Hematopoietic multipotent progenitor cell treated with erythropoietin and hydrocortisone succinate and interleukin-3 and kit ligand, for 15 days (in vitro differentiated cells): Measurements from ENCODE around the gene TRIM75.
"Not testable (repeated sequence)": the region's sequence is repeated elsewhere in the genome, so short reads cannot be mapped to it uniquely, and the experiment has no call there.

Experiments used
- DNase-seq: peaks from one replicate; pipeline ENCODE4 v3.0.0-alpha.2; 2015; ENCODE audit warnings: low spot score

Gene TRIM75

DNA sequence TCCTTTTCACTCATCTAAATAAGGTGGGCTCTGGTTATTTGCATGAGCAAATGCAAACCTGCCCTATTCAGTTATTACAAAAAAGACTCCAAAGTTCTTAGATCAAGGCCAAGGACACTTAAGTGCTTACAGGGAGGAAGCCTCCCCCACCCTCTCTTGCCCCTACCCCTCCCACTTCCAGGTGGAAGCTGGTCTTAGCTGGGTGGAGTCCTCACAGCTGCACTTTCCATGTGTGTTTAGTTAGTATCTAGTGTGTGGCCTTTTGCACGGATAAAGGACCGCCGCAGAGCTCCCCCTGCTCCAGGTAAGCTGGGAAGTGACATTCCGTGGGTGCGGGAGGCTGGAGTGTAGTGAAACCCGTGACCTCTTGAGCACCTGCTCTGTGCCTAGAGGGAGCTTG lies at the start of gene TRIM75:
Gene TRIM75 (plus strand): TSS at position 222 of the 400 bp plus-strand sequence. CDS start 5,282 bp downstream, outside the sequence.
- DNase-seq: no peak

DNA sequence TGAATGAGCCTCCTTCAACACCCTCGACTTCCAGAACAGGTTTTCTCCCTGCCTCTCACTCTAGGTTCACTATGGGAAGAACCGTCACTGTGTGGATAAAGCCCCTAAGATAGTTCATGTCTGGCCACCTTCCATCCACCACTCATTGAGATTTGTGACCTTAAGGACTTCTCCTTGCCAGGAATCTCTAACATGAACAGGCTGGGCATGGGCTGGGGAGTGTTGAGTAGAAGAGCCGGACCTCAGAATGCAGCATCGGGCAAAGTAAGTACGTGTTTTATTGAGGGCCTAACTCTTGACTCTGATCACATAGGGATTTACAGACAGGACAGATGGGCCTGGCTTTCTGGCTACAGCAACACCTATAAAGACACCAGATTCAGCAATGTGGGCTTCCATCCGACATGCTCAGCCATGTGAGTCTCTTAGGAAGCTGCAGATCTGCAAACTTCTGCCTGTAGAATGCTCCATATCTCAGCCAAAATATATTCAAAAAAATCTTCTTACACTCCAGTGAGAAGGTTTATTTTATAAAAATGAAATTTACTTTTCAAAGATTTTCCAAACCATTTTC lies 48.2 kb upstream of the TRIM75 start:
- DNase-seq: no peak

DNA sequence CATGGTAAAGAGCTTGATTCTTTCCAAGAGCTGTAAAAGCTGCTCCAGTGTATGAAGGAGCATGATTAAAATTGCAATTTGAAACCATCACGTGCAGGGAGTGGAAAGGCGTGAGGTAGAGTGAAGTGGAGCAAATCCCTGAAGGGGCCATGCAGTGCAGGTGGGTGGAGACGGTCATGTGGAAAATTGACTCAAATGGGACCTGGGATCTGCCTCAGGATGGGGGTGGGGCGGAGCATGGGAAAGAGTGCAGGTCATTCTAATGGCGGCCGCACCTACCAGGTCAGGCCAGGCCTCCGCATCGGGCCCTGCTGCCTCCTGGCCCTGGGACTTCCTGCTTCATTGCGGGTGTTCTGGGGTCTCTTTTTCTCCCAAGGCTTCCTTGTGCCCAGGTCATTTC lies 47.2 kb upstream of the TRIM75 start:
- no peak for DNase-seq

DNA sequence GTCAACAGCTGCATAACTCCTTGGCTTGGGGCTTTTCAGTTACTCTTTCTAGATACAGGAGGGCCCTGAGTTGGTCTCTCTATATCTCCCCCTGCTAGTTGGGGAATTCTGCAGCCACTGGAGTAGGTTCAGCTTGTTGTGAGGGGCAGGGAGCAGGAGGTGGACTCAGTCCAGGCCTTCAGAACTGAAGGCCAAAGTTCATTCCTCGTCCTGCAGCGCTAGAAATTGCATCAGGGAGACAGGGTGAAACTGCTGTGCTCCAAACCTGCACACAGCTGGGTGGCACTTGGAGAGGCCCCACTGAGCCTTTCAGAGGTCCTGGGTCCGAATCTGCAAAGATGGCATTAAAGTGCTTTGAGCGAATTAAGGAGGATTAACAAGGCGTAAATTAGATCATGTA lies 46.8 kb upstream of the TRIM75 start:
- no peak for DNase-seq

DNA sequence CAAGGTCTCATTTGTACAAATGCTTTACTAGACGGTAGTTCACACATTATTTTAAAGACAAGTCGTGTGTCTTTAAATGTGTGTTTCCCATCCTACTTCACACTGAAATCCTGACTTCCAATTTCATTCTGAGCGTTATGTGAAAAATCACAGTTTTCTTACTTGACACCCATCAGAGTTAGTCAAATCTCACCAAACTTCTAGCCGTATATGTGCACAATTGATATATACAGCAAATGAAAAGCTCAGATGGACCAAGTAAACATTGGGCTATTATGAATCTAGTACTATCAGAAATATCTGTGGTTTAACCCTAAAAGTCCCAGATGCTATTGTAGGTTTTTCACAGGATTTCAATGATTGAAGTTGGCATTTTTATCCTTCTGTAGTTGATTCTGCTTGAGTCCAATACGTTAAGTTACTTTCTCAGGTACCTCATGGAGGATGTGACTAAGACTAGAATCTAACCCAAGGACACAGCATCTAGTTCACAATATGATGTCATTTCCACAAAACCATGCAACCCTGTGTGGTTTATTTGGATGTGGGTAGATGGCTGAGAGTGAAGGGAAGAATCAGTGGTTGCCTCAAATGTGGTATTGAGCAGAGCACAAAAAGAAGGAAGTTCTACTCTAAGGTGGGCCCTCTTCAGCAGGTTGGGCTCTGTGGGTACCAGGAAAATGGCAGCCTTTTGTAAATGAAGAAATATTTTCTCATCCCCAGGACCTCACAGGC lies 44.0 kb upstream of the TRIM75 start:
- DNase-seq: no peak

DNA sequence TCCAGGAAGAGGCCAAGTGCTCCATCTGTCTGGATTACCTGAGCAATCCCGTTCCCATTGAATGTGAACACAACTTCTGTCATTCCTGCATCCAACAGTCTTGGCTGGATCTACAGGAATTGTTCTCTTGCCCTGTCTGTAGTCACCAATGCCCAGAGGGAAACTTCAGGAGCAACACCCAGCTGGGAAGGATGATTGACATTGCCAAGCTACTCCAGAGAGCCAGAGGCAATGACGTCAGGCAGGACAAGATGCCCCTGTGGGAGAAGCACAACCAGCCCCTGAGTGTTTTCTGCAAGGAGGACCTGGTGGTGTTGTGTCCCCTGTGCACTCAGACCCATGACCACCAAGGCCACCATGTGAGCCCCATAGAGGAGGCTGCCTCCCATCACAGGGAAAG lies 43.2 kb upstream of the TRIM75 start:
- DNase-seq: no peak

DNA sequence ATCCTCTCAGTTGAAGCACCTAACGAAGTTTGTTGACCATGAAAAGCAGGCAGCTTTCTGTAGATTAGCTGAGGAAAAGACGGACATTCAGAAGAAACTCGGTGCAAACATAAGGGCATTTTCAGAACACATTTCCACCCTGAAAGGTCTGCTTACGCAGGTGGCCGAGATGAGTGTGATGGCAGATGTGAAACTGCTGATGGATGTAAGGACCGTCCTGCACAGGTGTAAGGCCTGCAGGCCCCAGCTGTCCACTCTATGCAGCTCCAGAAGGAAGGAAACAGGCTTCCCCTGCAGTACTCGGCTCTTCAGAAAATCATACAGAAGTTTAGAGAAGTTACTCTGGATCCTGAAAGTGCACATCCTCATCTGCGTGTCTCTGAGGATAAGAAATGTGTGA lies 42.7 kb upstream of the TRIM75 start:
- DNase-seq: no peak

DNA sequence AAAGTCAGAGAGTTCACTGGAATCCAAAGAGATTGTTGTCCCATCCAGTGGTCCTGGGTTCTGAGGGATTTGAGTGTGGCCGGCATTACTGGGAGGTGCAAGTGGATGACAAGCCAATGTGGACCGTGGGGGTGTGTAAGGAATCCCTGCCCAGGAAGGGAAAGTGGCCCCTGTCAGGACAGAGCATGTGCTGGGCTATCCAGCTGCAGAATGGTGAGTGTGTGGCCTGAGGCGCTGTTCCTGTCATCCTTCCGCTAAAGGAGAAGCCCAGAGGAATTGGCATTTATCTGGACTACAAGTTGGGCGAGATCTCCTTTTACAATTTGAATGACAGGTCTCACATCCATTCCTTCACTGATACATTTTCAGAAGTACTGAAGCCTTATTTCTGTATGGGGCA lies 42.3 kb upstream of the TRIM75 start:
- DNase-seq: no peak

DNA sequence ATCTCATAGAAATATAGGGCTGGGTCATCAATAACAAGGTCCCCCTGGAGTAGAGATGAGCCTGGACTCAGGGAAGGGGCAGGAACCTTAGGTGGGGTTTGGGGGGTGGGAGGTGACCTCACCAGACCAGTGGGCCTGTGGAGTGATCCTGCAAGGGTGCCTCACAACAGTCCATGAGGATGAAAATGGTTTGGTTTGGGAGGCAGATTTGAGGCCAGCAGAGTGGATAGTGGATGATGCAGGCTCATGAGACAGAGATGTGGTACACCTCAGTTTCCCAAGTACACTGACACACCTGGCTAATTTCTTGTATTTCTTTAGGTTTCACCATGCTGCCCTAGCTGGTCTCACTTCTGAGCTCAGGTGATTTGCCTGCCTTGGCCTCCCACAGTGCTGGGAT lies 40.0 kb upstream of the TRIM75 start:
- no peak for DNase-seq

DNA sequence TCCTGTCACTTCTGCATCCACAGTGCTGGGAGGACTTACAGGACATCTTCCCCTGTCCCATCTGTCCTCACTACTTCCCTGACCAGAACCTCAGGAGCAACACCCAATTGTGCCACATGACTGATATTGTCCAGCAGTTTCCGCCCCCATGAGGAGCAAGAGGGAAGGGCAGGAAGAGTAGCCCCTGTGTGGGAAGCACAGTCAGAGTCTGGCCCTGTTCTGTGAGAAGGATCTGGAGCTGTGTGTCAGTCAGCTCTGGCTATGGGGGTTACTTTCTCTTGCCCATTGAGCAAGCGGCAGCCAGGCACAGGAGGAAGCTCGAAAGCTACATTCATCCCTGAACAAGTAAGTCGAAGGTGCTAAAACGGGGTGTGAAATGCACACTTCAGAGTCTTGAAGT lies 36.7 kb upstream of the TRIM75 start:
- DNase-seq: no peak

DNA sequence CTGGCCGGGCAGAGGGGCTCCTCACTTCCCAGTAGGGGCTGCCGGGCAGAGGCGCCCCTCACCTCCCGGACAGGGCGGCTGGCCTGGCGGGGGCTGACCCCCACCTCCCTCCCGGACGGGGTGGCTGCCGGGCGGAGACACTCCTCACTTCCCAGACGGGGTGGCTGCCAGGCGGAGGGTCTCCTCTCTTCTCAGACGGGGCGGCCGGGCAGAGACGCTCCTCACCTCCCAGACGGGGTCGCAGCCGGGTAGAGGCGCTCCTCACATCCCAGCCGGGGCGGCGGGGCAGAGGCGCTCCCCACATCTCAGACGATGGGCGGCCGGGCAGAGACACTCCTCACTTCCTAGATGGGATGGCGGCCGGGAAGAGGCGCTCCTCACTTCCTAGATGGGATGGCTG lies 33.7 kb upstream of the TRIM75 start:
- DNase-seq: not testable (repeated sequence)

DNA sequence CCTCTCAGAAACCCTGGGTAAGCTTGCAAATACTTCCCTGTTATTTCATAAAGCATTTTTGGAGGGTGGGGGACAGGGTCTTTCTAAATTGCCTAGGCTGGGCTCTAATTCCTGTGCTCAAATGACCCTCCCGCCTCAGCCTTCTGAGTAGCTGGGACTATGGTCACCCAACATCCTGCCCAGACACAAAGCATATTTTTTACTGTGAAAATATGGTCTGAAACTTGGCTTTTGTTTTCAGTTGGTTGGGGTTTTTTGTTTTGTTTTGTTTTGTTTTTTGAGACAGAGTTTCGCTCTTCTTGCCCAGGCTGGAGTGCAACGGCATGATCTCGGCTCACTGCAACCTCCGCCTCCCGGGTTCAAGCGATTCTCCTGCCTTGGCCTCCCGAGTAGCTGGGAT lies 27.9 kb upstream of the TRIM75 start:
- DNase-seq: not testable (repeated sequence)

DNA sequence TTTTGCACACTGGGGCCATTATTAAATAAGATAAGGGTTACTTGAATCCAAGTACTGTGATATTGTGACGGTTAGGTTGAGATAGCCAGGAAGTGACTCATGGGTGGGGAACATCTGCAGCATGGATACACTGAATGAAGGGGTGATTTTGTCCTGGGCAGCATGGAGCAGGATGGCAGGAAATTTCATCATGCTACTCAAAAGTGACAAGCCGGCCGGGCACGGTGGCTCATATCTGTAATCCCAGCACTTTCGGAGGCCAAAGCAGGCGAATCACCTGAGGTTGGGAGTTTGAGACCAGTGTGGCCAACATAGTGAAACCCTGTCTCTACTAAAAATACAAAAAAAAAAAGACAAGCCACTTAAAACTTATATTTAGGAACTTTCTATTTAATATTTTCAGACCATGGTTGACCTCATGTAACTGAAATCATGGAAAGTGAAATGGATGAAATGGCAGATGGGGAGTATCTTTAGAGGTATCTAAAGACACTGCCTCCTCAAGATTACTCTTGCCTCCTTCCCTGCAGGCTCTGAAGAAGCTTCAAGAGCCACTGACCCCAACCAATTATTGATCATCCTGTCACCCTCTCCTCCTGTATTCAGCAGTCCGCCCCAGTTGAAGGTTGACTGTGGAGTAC lies 25.8 kb upstream of the TRIM75 start:
- DNase-seq: no peak

DNA sequence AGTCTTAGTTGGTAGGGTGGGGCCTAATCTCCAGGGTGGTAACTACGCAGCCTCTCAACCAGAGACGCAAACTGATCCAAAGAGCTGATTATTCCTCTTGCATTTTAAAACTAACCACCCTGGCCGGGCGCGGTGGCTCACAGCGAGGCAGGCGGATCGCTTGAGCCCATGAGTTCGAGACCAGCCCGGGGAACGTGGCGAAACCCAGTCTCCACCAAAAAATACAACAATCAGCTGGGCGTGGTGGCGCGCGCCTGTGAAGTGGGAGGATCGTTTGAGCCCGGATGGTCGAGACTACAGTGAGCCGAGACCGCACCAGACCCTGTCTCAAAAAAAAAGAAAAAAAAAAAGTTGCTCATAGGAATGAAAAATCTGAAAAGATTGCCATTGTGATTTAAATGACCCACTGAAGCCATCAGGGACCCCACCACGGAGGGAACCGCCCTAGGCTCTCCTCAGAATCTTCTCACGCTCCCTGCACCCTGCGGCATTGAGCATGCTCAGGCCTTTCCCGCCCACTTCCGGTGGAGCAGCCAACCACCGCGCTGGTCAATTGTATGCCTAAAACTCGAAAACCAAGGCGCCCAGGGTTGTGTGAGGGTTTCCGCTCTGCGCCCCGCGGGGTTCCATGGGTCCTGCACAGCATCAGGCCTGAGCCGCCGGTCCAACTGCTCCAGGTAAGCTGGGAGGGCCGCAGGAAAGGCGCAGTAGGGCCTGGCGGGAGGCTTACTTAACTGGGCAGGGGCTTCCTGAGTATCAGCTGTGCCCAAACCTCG lies 22.0 kb upstream of the TRIM75 start, which contains the start of gene TRIM60:
Gene TRIM60 (plus strand): TSS at position 564 of the 776 bp plus-strand sequence. CDS start 8,074 bp downstream, outside the sequence.
- DNase-seq: no peak

DNA sequence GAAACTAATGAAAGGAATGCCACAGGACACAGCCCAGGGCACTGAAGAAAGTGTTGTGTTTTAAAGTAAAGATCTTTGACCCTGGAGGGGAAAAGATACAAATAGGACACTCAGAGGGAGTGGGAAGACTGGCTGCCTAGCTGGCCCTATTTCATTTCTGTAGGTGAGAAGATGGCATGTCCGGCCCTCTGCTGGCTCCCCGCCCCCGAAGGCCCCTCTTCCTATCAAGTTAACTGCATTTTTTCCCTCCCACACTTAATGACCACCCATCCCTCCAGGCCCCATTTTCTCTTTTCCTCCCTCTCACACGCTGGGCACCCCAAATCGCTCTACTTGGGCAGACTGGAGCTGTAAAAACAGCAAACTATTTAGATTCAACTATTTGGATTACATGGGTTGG lies 5.5 kb upstream of the TRIM75 start:
- no peak for DNase-seq

DNA sequence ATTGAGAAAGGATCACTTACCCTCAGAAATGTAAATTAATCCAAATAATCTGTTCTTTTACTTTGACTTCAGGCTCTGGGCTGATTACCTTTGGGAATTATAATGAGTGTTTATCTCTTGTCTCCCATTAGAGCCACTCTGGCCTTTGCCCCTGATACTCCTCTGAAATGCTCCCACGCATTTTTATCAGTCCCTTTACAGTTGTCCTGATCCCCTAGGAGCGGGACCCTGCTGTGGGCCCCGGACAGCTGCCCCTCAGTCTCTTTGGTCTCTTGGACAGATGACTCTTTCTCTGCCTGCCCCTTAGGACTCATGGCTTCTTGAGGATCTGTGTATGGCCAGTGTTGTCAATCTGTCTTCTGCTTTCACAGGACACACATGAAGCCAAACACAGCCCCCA lies 1.0 kb upstream of the TRIM75 start:
- no peak for DNase-seq

DNA sequence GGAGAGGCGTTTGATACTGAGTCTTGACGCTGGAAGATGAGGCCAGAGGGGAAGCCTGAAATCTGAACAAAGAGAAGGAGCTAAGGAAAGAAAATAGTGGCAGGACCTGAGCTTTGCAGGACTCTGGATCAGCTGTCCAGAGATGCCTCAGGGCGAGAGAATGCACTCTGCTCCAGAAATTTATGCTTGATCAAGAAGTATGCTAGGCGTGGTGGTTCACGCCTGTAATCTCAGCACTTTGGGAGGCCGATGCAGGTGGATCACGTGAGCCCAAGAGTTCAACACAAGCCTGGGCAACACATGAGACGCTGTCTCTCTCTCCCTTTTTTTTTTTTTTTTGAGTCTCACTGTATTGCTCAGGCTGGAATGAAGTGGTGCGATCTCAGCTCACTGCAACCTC lies 1.9 kb downstream of the TRIM75 start:
- no peak for DNase-seq

DNA sequence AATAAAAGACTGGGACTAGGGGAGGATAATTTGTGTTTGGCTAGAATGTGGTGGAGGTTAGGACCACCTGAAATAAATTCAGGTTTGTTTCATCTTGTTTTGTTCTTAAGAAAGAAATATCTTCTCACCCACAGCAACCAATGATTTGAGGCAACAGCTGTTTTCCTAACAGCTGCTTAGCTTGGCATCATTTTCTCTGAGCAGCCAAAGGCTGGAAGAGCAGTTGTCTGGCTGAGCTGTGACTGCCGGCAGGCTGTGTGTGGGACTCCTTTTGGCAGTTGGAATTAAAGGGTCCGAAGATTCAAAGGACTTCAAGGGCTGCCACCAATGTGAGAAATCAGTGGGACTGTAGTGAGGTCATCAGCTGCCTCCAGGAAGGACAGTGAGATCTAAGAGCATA lies 5.0 kb downstream of the TRIM75 start:
- no peak for DNase-seq

DNA sequence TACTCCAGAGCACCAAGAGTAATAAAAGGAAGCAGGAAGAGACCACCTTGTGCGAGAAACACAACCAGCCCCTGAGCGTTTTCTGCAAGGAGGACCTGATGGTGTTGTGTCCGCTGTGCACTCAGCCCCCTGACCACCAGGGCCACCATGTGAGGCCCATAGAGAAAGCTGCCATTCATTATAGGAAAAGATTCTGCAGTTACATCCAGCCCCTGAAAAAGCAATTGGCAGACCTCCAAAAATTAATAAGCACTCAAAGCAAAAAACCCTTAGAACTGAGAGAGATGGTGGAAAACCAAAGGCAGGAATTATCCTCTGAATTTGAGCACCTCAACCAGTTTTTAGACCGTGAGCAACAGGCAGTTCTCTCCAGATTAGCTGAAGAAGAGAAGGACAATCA lies 5.7 kb downstream of the TRIM75 start:
- no peak for DNase-seq

DNA sequence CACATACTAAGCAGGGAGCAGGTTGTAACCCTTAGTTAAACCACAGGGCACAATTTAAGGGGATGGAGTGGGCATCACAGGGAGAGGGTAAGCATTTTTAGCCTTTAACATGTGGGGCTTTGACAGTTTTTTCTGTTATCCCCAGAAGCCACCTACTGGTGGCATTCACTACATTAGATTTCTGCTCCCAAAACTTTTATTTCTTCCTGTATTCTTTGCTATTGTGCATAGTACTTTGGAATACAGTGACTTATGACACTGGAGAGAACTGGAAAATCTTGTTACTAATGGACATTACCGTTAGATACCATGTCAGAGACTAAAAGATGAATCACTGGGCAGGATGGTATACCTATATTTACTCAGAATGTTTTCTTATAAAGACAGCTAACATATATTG lies 7.3 kb downstream of the TRIM75 start:
- DNase-seq: no peak

DNA sequence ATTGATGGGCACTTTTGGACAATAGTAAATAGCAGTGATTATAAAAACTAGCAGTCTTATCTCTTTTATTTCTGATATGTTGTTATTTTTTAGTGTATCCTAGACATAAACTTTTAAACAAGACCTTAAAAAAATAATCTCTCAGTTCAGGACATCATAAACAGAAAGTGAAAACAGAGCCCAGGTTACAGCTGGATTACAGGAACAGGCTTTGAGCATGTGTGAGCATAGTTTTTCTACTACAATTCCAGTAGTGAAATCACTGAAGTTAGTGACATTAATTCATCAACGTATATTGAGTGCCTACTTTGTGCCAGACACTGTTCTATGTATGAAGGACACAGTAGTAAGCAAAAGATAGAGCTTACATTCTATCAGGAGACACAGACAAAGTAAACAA lies 16.9 kb downstream of the TRIM75 start:
- DNase-seq: no peak

DNA sequence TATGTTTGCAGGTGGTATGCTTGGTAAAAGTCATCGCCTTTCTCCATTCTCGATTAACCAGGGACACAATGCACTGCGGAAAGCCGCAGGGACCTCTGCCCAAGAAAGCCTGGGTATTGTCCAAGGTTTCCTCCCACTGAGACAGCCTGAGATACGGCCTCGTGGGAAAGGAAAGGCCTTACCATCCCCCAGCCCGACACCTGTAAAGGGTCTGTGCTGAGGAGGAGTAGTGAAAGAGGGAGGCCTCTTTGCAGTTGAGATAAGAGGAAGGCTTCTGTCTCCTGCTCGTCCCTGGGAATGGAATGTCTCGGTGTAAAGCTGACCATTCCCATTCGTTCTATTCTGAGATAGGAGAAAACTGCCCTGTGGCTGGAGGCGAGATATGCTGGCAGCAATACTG lies 19.7 kb downstream of the TRIM75 start:
- not testable (repeated sequence) for DNase-seq
